SK-N-MC (cell line): ENCODE data around the gene BICDL1.

ENCODE experiments used
- DNase-seq: peaks from one replicate; pipeline ENCODE4 v3.0.0-alpha.2; 2011; ENCODE audit warnings: low read depth, low spot score
- H3K27ac ChIP-seq: fragments of 200-600 bp; sonication (generic); 2 replicates; pipeline ENCODE4 v1.5.1; 2016; ENCODE audit warnings: mixed run types
- H3K36me3 ChIP-seq: fragments of 200-600 bp; sonication (generic); 2 replicates; pipeline ENCODE4 v1.6.1; 2017; ENCODE audit warnings: antibody characterized with exemption, low read length, mixed read lengths; ENCODE audit not compliant: insufficient read depth
- H3K4me3 ChIP-seq: fragments of 200-600 bp; sonication (generic); 2 replicates; pipeline ENCODE4 v1.5.1; 2016
- H3K9ac ChIP-seq: fragments of 200-600 bp; sonication (generic); 2 replicates; pipeline ENCODE4 v1.8.0; 2017; ENCODE audit warnings: mixed run types, mixed read lengths; ENCODE audit not compliant: insufficient read length
- H3K9me3 ChIP-seq: fragments of 200-600 bp; sonication (generic); 2 replicates; pipeline ENCODE4 v1.6.1; 2017; ENCODE audit warnings: low read depth, mild to moderate bottlenecking, antibody characterized with exemption, low read length, moderate library complexity, mixed read lengths
- EZH2 ChIP-seq: fragments of 200-600 bp; sonication (generic); IDR thresholded peaks from one replicate; pipeline ENCODE4 v1.6.1; 2017; ENCODE audit warnings: antibody characterized with exemption
- FOXP2 ChIP-seq: optimal IDR thresholded peaks from 2 replicates; pipeline ENCODE3; 2011; ENCODE audit warnings: mild to moderate bottlenecking, moderate library complexity; ENCODE audit not compliant: insufficient read depth; ENCODE audit errors: extremely low read length, control extremely low read depth
- POLR2AphosphoS5 ChIP-seq: IDR thresholded peaks from 2 replicates; pipeline ENCODE4 v1.6.1; 2012; ENCODE audit warnings: mild to moderate bottlenecking, low read depth, low read length, borderline replicate concordance

BICDL1 gene

GRCh38 chr12:120079411-120080400, 90.7 kb downstream of the BICDL1 start:
- TF ChIP-seq EZH2 (no peak), POLR2AphosphoS5 (no peak), FOXP2 (no peak)
- Histone ChIP-seq H3K36me3 (no peaks in the 10 kb centered on the region), H3K9ac (no peak overlapping the region), H3K27ac (no peak overlapping the region), H3K9me3 (no peaks in the 10 kb centered on the region), H3K4me3 (no peak overlapping the region)
- no peak for DNase-seq

- DNase-seq: no peak
- H3K36me3 ChIP-seq: no peaks in the 10 kb centered on the region
- TF ChIP-seq POLR2AphosphoS5: no peak
- TF ChIP-seq EZH2: no peak
- no peak for TF ChIP-seq FOXP2
- H3K27ac ChIP-seq: no peak overlapping the region
- no peak overlapping the region for H3K4me3 ChIP-seq
- no peaks in the 10 kb centered on the region for H3K9me3 ChIP-seq
- H3K9ac ChIP-seq: no peak overlapping the region
These were observed 92.6 kb downstream of the BICDL1 start for GRCh38 chr12:120081641-120082040.

- DNase-seq: no peak
These were observed 97.0 kb downstream of the BICDL1 start for GRCh38 chr12:120085920-120086645.

GRCh38 chr12:120086801-120087621, 98.0 kb downstream of the BICDL1 start:
- Histone ChIP-seq H3K9ac (peak overlapping the region; percentile 83), H3K27ac (peak overlapping the region; percentile 96), H3K36me3 (no peaks in the 10 kb centered on the region), H3K4me3 (peak overlapping the region; percentile 80), H3K9me3 (no peaks in the 10 kb centered on the region)
- peak; percentile 98 for TF ChIP-seq FOXP2
- peak; percentile 74 for TF ChIP-seq POLR2AphosphoS5
- TF ChIP-seq EZH2: no peak
- peak; percentile 98 for DNase-seq

More at GRCh38 chr12:120085920-120086645, 97.0 kb downstream of the BICDL1 start:
- no peak for TF ChIP-seq POLR2AphosphoS5
- no peak for TF ChIP-seq FOXP2
- TF ChIP-seq EZH2: no peak
- Histone ChIP-seq H3K4me3 (peak overlapping the region; percentile 80), H3K9me3 (no peaks in the 10 kb centered on the region), H3K36me3 (no peaks in the 10 kb centered on the region), H3K27ac (peak overlapping the region; percentile 96), H3K9ac (peak overlapping the region; percentile 83)

- no peak overlapping the region for H3K9ac ChIP-seq
- H3K27ac ChIP-seq: no peak overlapping the region
- H3K4me3 ChIP-seq: no peak overlapping the region
- no peak for TF ChIP-seq POLR2AphosphoS5
- TF ChIP-seq EZH2: no peak
- no peak for TF ChIP-seq FOXP2
- DNase-seq: no peak
- H3K9me3 ChIP-seq: no peaks in the 10 kb centered on the region
- no peaks in the 10 kb centered on the region for H3K36me3 ChIP-seq
These were observed 100.1 kb downstream of the BICDL1 start for GRCh38 chr12:120089105-120089504.

GRCh38 chr12:120089796-120090195, 100.8 kb downstream of the BICDL1 start:
- Histone ChIP-seq H3K36me3 (no peaks in the 10 kb centered on the region), H3K27ac (no peak overlapping the region), H3K9ac (no peak overlapping the region), H3K9me3 (no peaks in the 10 kb centered on the region), H3K4me3 (no peak overlapping the region)
- no peak for DNase-seq
- no peak for TF ChIP-seq POLR2AphosphoS5
- TF ChIP-seq EZH2: no peak
- no peak for TF ChIP-seq FOXP2

GRCh38 chr12:120090206-120090605, 101.2 kb downstream of the BICDL1 start:
- Histone ChIP-seq H3K9ac (no peak overlapping the region), H3K9me3 (no peaks in the 10 kb centered on the region), H3K27ac (no peak overlapping the region), H3K4me3 (no peak overlapping the region), H3K36me3 (no peaks in the 10 kb centered on the region)
- TF ChIP-seq FOXP2 (no peak), EZH2 (no peak), POLR2AphosphoS5 (no peak)
- DNase-seq: peak; percentile 14
